K562 (cell line): Measurements from ENCODE around the gene GLUD1. TPM values are rescaled to one million over a fixed set of nuclear protein-coding genes. Genes with fewer than 3 reads are reported as not detected.

Source experiments
- CCNT2 ChIP-seq: IDR thresholded peaks from 2 replicates; pipeline ENCODE4 v1.6.1; 2011; ENCODE audit warnings: borderline replicate concordance, low read depth, mild to moderate bottlenecking, moderate library complexity, mixed read lengths, low read length; ENCODE audit not compliant: insufficient read length; ENCODE audit errors: extremely low read depth
- CTCFL ChIP-seq: IDR thresholded peaks from 2 replicates; pipeline ENCODE4 v1.6.1; 2011; ENCODE audit warnings: borderline replicate concordance, low read depth, mild to moderate bottlenecking, moderate library complexity, low read length; ENCODE audit not compliant: insufficient read depth, poor library complexity, severe bottlenecking
- ELF4 ChIP-seq: fragments of 450-650 bp; formaldehyde crosslinking; IDR thresholded peaks from 2 replicates; pipeline ENCODE4 v1.4.0; 2022; ENCODE audit warnings: missing genetic modification characterization
- ERF ChIP-seq: fragments of 450-650 bp; formaldehyde crosslinking; IDR thresholded peaks from 2 replicates; pipeline ENCODE4 v1.4.0; 2020; ENCODE audit warnings: mild to moderate bottlenecking, mixed read lengths
- FOXM1 ChIP-seq, 2 experiments: fragments of 450-650 bp in 1 of 2; sonication (generic) in 1 of 2; formaldehyde crosslinking in 1 of 2; IDR thresholded peaks; 2 replicates each; pipeline versions ENCODE4 v1.6.1 to v1.9.0; 2017 to 2022; ENCODE audit warnings: low read depth in 2 of 2, mild to moderate bottlenecking in 2 of 2, missing genetic modification reagents in 1 of 2, moderate library complexity in 1 of 2
- HMGN3 ChIP-seq: IDR thresholded peaks from 2 replicates; pipeline ENCODE4 v1.6.1; 2011; ENCODE audit warnings: borderline replicate concordance, low read depth, mild to moderate bottlenecking, mixed read lengths, low read length; ENCODE audit not compliant: insufficient read length; ENCODE audit errors: extremely low read depth
- MAX ChIP-seq: sonication (generic); formaldehyde crosslinking; IDR thresholded peaks from 2 replicates; pipeline ENCODE4 v1.9.0; 2022; ENCODE audit warnings: mild to moderate bottlenecking, missing genetic modification reagents
- POLR2G ChIP-seq: fragments of 200-400 bp; formaldehyde crosslinking; IDR thresholded peaks from 2 replicates; pipeline ENCODE4 v1.6.1; 2017; ENCODE audit warnings: low read depth, mild to moderate bottlenecking, antibody characterized with exemption, low read length, moderate library complexity
- RNF2 ChIP-seq: sonication (generic); IDR thresholded peaks from 2 replicates; pipeline ENCODE4 v1.6.1; 2016
- SETDB1 ChIP-seq: IDR thresholded peaks from one replicate; pipeline ENCODE4 v1.6.1; 2012; ENCODE audit warnings: low read length, control low read depth, inconsistent platforms
- SIN3B ChIP-seq: fragments of 450-650 bp; IDR thresholded peaks from 2 replicates; pipeline ENCODE4 v1.6.1; 2017; ENCODE audit warnings: low read depth, mild to moderate bottlenecking, moderate library complexity
- TAF1 ChIP-seq: IDR thresholded peaks from 2 replicates; pipeline ENCODE4 v1.6.1; 2011; ENCODE audit warnings: mild to moderate bottlenecking, low read length, moderate library complexity; ENCODE audit not compliant: insufficient read depth, control insufficient read depth, severe bottlenecking; ENCODE audit errors: extremely low read depth
- TCF7 ChIP-seq: sonication (generic); IDR thresholded peaks from 2 replicates; pipeline ENCODE4 v1.6.1; 2016; ENCODE audit warnings: antibody characterized with exemption, borderline replicate concordance
- U2AF1 ChIP-seq: fragments of 200-400 bp; formaldehyde crosslinking; optimal IDR thresholded peaks from 2 replicates; pipeline ENCODE3; 2017; ENCODE audit warnings: mild to moderate bottlenecking, low read depth, low read length, moderate library complexity
- YY1 ChIP-seq, 3 experiments: IDR thresholded peaks; 2 replicates each; pipeline ENCODE4 v1.6.1; 2011; ENCODE audit warnings: low read length in 2 of 3, mild to moderate bottlenecking in 2 of 3, moderate library complexity in 2 of 3, borderline replicate concordance in 1 of 3, control low read depth in 1 of 3, low read depth in 1 of 3; ENCODE audit not compliant: insufficient read depth in 3 of 3, insufficient replicate concordance in 2 of 3, control insufficient read depth in 1 of 3, insufficient read length in 1 of 3; ENCODE audit errors: extremely low read depth in 1 of 3
- ZFP1 ChIP-seq: fragments of 450-650 bp; formaldehyde crosslinking; IDR thresholded peaks from 2 replicates; pipeline ENCODE4 v1.4.0; 2020; ENCODE audit warnings: mild to moderate bottlenecking, mixed read lengths
- polyA plus RNA-seq, 8 experiments: library from polyadenylated mRNA; depleted of rRNA in 4 of 8; stranded (reverse) in 5 of 8; unstranded in 3 of 8; fragments of >200 nt; fragmentation: Nextera tagmentation in 2 of 8; fragmentation: Illumina TruSeq in 1 of 8; extraction: Ambion mirVana in 2 of 8; extraction: Trizol in 1 of 8; gene quantifications; 2 replicates each; pipeline versions ENCODE4 v1.2.1 to v1.2.3, GENCODE V29; 2011 to 2014; ENCODE audit warnings: inconsistent platforms in 1 of 8, missing spikeins in 1 of 8
- total RNA-seq, 7 experiments: library from RNA; depleted of rRNA in 6 of 7; stranded (reverse); fragments of >200 nt in 6 of 7; fragmentation: Illumina TruSeq in 2 of 7; extraction: Trizol in 2 of 7; gene quantifications; 2 replicates each; pipeline versions ENCODE4 v1.2.1 to v1.2.3, GENCODE V29; 2011 to 2021; ENCODE audit warnings: low replicate concordance in 1 of 7
- TF ChIP-seq, protein P1 (sequence below), 2 experiments: fragments of 200-800 bp in 1 of 2; sonication (Bioruptor generic) in 1 of 2; sonication (generic) in 1 of 2; formaldehyde crosslinking in 1 of 2; IDR thresholded peaks in 1 of 2; conservative IDR thresholded peaks in 1 of 2; 2 replicates each; pipeline versions ENCODE4 v1.5.0 to v1.6.1; 2016 to 2020; ENCODE audit warnings: missing compliant biosample characterization in 1 of 2, missing genetic modification characterization in 1 of 2, missing genetic modification reagents in 1 of 2
- TF ChIP-seq, protein P2 (sequence below): sonication (generic); formaldehyde crosslinking; IDR thresholded peaks from 2 replicates; pipeline ENCODE4 v1.8.0; 2022; ENCODE audit warnings: mild to moderate bottlenecking, low read depth, missing genetic modification reagents

GLUD1 gene
- total and polyA plus RNA-seq, 9 of the 15 experiments (the other 6 are each of a cell fraction or from before 2014, with no cell fraction given), result 21.9 to 92.0 (median 76.3) TPM

- TF ChIP-seq TAF1, result peak; percentile 19
- TF ChIP-seq, protein P1, sequence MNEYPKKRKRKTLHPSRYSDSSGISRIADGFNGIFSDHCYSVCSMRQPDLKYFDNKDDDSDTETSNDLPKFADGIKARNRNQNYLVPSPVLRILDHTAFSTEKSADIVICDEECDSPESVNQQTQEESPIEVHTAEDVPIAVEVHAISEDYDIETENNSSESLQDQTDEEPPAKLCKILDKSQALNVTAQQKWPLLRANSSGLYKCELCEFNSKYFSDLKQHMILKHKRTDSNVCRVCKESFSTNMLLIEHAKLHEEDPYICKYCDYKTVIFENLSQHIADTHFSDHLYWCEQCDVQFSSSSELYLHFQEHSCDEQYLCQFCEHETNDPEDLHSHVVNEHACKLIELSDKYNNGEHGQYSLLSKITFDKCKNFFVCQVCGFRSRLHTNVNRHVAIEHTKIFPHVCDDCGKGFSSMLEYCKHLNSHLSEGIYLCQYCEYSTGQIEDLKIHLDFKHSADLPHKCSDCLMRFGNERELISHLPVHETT (CRISPR knock-in tag; conservative IDR thresholded peaks at IDR 0.05 in 1 of 2, IDR thresholded peaks at IDR 0.05 in 1 of 2), result peak in 1 of 2 experiments; percentile 79; a peak in 2 of 4 replicates
- peak; percentile 80 for TF ChIP-seq POLR2G
- TF ChIP-seq YY1 (IDR thresholded peaks at IDR 0.05; ENCODE audit: borderline replicate concordance in 1 of 3, control insufficient read depth in 1 of 3, extremely low read depth in 1 of 3, insufficient read depth in 3 of 3, insufficient read length in 1 of 3, insufficient replicate concordance in 2 of 3, low read depth in 1 of 3, low read length in 2 of 3), result peak in 2 of 3 experiments; percentile 37 to 49
- TF ChIP-seq U2AF1, result no peak
- TF ChIP-seq CCNT2, result peak; percentile 57
- no peak for TF ChIP-seq TCF7
- peak; percentile 51; the same call in 1 of the 2 replicates for TF ChIP-seq SIN3B
- TF ChIP-seq, protein P2, sequence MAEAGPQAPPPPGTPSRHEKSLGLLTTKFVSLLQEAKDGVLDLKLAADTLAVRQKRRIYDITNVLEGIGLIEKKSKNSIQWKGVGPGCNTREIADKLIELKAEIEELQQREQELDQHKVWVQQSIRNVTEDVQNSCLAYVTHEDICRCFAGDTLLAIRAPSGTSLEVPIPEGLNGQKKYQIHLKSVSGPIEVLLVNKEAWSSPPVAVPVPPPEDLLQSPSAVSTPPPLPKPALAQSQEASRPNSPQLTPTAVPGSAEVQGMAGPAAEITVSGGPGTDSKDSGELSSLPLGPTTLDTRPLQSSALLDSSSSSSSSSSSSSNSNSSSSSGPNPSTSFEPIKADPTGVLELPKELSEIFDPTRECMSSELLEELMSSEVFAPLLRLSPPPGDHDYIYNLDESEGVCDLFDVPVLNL (CRISPR knock-in tag), result no peak
- peak; percentile 13; the same call in 1 of the 2 replicates for TF ChIP-seq RNF2
- no peak for TF ChIP-seq ELF4 (CRISPR knock-in tag)
- peak; percentile 53; the same call in 1 of the 2 replicates for TF ChIP-seq MAX (CRISPR knock-in tag)
- TF ChIP-seq FOXM1 (IDR thresholded peaks at IDR 0.05; ENCODE audit: low read depth), result no peak
- TF ChIP-seq FOXM1 (CRISPR knock-in tag; IDR thresholded peaks at IDR 0.05; ENCODE audit: low read depth), result no peak
- TF ChIP-seq SETDB1, result no peak
- TF ChIP-seq ERF, result peak; percentile 45; the same call in 1 of the 2 replicates
- peak; percentile 25 for TF ChIP-seq HMGN3
- TF ChIP-seq CTCFL, result peak; percentile 28
- no peak for TF ChIP-seq ZFP1 (CRISPR knock-in tag)
These were observed at the start of gene GLUD1, which contains the start of gene SHLD2 (continued) for GRCh38 chr10:87094373-87095235.
